ENCODE data around the gene NCKAP5L.
"Not testable (repeated sequence)": the region's sequence is repeated elsewhere in the genome, so short reads cannot be mapped to it uniquely, and the experiment has no call there.

NCKAP5L gene

DNA sequence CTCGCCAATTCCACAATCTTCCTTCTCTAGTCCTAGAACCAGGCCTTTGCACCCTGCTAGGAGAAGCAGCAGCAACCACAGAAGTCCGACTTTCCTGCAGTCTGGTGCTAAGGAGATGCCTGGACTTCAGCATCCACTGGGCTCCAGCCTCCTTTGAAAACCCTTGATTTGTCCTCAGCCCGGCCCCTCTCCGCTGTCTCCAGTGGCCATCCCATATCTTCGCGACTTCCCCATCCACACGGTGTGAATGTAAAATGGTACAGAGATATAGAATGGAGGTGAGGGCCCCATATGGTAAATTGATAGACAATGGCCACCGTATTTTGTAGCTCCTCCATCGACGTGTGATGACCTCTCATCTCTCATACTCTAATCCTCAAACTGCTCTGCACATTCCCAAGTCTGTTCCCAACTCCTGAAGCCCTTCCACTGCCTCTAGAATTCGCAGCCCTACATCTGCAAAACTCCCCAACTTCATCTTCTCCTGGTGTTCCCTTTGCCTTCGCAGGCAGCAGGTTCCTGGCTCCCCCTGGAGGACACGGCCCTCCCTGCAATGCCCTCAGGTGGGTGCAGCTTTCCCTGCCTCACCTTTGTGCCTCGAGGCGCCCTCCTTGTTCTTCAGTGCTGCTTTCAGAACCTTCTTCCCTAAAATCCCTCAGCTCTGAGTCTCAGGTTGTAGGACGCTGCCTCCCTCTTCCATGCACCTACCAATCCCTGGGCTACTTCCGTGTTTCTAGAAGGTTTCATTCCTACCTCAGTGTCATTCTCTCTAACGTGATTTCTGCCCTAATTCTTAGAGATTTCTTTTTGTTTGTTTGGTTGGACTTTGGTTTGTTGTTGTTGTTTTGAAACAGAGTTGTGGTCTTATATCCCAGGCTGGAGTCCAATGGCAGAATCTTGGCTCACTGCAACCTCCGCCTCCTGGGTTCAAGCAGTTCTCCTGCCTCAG lies 50.1 kb downstream of the NCKAP5L start:
- DNase-seq (ENCODE audit: low read depth), result peak; percentile 64

DNA sequence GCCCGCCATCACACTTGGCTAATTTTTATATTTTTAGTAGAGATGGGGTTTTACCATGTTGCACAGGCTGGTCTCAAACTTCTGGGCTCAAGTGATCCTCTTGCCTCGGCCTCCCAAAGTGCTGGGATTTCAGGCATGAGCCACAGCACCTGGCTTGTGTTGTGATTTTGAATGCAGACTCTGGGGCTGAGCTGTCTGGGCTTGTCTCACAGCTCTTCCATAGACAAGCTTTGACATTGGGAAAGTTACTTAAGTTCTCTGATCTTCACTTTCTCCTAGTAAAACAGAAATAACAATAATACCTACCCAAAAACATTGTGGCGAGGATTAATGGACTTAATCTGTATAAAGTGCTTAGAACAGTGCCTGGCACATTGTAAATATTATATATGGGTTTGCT lies 50.9 kb downstream of the NCKAP5L start:
- DNase-seq (ENCODE audit: low read depth), result no peak

DNA sequence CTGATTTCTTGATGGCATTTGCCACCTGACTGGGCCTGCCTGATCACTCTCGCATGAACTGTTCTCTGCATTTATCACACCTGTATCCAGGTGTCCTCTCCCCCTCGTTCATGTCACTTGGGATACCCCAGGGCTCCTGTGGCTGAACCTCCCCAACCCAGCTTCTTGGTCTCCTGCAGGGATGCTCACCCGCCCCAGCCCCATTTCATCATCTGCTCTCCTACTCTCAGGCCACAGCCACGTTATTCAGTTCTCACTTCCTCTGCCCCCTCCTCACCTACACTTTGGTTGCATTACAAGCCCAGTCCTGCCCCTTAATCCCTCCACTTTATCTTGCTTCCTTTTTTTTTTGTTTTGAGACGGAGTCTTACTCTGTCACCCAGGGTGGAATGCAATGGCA lies 51.4 kb downstream of the NCKAP5L start:
- DNase-seq (ENCODE audit: low read depth), result no peak

DNA sequence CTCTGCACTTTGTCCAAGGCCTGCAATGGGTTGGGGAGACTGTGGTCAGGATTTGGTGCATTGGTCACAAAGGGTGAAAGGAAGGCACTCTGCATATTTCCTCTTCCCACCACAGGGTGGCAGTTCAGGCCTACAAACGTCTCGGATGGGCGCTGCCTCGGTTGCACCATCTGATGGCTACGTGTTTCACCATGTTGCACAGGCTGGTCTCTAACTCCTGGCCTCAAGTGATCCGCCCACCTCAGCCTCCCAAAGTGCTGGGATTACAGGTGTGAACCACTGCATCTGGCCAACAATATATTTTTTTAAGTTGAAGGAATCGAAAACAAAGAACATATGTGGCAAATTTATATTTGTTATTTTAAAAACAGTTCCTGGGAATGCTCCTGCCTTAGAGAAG lies 51.8 kb downstream of the NCKAP5L start:
- DNase-seq (ENCODE audit: low read depth), result peak; percentile 29

DNA sequence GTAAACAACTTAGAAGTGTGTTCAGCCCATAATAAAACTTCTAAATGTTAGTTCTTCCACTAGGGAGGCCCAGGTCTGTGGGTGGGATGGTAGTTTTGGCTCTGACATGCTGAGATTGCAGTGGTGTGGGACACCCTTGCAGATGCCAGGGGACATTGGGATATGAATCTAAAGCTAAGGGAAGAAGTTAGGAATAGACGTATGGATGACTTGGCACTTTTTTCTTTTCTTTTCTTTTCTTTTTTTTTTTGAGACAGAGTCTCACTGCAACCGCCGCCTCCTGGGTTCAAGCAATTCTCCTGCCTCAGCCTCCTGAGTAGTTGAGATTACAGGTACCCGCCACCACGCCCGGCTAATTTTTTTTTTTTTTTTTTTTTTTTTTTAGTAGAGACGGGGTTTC lies 55.1 kb downstream of the NCKAP5L start:
- not testable (repeated sequence) for DNase-seq (ENCODE audit: low read depth)

DNA sequence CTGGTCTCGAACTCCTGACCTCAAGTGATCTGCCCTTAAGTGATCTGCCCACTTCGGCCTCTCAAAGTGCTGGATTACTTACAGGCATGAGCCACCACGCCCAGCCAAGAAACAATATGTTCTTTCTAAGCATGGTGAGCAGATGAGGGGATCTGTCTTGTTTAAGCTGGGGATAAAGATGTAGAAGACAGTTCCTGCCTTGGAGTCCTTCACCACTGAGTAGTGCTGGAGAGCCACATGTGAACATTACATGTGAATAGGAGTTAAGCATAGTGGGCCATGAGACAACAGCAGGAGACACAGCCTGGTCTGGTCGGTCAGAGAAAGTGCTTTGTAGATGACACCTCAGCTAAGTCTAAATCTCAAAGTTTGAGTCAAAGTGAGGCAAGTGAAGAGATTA lies 60.9 kb downstream of the NCKAP5L start:
- DNase-seq (ENCODE audit: low read depth), result no peak

DNA sequence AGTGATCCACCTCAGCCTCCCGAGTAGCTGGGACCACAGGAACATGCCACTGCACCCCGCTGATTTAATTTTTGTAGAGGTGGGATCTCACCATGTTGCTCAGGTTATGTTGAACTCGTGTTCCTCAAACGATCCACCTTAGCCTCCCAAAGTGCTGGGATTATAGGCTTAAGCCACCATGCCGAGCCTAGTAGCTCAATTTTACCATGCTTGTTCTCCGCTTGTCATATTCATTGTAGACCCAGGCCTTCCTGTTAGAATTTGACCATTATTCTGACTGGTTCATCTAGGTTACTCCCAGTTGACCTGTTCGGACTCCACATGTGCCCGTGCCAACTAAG lies 62.1 kb downstream of the NCKAP5L start:
- no peak for DNase-seq (ENCODE audit: low read depth)

DNA sequence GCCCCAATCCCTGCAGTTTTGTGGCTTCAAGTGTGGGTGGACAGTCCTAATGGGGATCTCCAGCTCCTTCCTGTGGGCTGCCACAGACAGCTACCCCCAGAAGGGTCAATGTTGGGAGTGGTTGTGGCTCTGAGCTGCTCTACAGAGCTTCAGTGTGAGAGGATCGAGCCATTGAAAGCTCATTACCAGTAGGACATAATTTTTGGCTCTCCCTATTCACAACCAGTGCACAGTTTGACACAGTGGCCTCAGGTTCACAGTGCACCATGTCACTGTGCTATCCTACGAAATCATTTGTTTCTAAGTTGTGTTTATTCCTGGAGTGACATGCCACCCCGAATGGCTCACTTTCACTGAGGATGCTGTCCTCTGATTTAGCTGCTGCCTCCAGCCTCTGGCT lies 64.1 kb downstream of the NCKAP5L start:
- no peak for DNase-seq (ENCODE audit: low read depth)

DNA sequence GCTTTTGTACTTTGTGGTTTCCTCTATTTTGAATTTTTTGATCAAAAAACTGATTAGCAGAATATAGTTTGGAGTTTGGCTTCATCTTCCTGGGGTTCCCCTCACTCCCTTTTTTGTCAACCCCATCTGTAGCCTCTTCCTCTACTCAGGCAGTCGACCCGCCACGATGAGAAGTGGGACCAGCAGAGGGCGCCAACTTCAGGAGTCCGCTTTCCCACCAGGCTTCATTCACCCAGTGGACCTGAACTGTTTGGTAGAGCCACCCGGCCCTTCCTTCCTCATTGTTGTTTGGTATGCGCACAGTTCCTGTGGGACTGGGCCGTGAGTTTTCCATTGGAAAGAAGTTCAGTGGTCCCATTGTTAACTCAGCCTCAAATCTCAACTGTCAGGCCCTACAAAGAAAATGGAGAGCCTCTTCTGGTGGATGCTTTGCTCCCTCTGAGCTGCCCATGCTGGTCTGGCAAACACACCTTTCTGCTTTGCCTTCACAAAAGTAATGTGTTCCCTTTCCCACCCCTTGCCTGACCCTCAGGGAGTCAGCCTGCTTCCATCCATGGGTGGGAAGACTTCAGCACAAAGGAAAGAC lies 65.1 kb downstream of the NCKAP5L start:
- peak; percentile 60 for DNase-seq (ENCODE audit: low read depth)

DNA sequence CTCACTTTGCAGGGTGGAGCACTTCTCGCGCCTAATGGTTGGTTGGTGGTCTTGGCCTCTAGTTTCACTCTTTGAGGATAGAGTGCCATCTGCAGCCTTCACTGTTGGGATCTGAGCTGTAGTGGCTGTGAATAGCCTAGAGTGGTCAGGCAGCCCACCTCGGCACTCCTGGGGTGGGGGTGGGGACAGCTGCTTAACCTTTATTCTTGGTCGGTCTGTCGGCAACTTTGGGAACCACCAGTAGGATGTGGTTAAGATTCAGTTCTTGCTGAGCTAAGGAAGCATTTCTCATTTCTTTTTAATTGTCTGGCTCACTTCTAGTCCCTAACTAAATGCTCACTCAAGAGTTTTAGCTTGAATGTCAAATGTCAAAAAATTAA lies 65.8 kb downstream of the NCKAP5L start:
- no peak for DNase-seq (ENCODE audit: low read depth)

DNA sequence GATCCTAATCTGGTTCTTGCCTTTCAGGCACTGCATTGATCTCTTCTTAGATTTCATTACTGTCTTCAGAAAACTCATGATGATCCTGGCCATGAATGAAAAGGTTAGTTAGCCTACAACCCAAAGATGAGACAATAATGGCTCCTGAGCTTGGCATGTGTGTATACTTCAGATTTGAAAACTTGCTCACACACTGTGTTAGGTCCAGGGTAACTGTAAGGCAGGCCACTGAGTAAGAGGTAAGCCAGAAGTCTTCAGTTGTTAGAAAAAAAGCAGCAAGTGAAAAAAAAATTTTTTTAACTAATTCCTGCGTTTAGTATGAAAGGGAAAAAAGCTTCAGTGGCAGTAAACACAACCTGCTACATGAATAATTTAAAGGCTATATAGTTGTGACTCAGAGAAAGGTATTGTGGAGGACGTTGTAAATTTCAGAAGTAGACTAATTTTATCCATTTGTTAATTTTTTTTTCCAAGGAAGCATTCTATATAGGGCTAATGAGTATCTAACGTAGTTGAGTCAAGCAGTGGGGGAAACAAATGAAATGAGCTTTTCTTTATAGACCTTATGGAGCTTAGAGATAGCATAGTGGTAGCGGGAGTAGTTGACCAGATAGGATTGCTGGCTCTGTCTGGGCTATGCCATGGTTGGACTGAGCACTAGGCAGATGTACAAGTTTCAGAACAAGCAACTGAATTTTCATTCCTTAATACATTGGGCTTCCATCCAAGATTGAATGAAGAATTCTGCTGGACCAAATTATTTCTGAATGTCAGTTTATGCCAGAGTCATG lies 66.3 kb downstream of the NCKAP5L start:
- no peak for DNase-seq (ENCODE audit: low read depth)

DNA sequence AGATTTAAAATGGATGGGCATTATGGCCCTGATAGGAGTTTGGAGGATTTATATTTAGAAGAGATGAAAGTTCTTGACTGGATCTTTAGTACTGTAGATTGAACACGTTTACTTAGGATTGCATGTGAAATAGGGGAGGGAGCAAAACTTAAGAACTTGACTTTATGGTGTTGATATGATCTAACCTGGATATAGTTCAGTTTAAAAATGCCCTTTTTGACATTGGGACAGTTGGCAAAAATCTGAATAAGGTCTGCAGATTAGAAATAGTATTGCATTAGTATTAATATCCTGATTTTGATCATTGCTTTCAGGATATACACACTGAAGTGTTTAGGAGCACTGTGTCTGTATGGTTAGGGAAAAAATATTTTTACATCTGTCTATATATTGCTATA lies 77.2 kb downstream of the NCKAP5L start:
- no peak for DNase-seq (ENCODE audit: low read depth)

DNA sequence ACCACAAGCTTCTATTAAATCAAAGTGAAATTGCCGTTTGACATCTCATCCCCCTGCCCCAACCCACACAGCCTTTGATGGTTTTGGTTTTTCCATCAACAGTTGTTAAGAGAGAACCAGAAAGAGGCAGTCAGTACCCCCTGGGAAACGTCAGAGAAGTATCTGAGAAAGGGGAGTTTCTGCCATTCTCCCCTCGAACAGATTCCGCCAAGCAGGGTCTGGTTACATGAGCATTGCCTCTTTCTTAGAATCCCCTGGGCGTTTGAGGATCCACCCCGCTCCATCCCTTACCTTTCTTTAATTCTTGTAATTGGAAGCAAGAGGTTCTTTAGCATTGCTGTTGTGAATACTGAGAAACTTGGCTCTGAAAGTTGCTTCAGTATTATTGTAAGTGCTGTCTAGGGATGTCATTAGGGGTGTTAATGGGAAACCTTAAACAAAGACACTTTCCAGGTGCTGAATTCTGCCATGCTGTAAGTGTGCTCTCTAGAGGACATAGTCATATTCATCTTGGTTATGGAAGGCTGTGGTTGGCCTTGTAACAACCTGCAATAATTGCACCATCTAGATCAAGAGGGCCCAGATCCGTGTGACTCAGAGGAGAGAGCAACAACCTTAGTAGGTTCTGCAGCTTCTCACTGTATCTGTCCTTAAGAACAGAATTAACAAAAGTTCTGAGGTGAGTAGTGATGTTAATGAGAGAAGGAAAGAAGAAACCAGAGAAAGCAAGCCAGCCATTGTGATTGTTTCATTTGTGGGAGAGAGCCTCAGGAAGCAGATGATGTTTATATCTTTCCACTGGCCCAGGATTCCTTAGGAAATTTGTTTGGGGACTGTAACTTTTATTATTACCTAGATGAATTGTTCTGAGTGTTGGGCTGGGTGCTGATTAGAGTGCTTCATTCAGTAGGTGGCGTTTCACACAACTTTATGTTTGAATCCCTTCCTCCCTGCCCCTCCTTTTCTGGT lies 77.9 kb downstream of the NCKAP5L start:
- DNase-seq (ENCODE audit: low read depth), result no peak

DNA sequence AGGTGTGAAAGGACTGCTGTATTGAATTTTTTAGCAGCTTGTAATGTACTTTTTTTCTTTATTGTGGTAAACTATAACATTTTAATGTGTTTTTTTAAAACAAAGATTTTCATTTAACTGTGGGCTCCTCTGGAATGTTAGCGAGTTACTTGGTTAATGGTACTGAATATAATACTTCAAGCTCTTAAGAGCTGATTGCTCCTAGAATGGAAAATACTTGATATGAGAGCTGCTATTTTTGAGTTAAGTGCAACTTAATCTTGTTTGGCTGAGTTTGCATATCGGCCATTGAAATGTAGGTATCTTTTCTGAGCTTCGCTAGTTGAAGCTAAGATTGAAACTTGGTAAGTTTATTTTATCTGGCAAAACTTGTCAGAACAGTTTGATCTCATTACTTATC lies 79.4 kb downstream of the NCKAP5L start:
- no peak for DNase-seq (ENCODE audit: low read depth)

DNA sequence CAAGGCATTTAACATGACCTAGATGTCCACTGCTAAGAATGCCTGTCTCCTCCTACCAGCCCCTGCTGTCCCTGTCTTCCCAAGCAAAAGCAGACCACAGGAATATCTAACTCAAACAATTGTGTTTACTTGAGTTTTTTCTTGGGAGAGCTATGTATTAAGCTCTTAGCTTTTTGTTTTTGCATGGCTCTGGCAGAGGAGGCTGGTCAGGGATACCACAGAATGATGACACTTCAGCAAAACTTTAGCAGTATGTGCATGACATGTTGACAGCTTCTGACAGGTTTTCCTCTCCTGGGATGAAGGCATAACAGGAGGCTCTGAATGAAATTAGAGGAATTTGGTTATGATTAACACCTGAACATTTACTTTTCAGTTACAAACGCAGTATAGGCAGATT lies 79.9 kb downstream of the NCKAP5L start:
- no peak for DNase-seq (ENCODE audit: low read depth)

DNA sequence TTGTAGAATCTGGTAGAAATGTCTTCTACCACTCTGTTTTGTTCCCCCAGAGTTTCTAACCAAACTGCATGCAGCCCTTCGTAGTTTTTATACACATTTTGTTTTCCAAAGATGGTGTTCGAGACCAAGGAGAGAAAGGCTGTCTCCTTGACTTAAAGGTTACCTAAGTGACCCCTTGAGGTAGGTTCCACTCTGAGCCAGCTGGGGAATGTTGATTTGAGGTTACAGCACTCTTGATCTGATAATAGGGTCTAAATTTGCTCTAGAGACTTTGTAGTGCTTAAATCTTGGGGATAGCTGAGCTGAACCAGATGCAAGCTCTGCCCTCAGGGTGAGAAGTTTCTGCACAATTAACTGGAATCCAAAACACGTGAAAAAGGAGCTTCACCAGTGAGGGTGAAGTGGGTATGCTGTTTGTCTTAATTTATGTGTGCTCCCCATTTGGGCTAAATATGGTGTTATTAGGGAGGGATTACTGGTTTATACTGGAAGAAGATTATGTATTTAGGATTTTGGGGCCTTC lies 83.8 kb downstream of the NCKAP5L start:
- no peak for DNase-seq (ENCODE audit: low read depth)

DNA sequence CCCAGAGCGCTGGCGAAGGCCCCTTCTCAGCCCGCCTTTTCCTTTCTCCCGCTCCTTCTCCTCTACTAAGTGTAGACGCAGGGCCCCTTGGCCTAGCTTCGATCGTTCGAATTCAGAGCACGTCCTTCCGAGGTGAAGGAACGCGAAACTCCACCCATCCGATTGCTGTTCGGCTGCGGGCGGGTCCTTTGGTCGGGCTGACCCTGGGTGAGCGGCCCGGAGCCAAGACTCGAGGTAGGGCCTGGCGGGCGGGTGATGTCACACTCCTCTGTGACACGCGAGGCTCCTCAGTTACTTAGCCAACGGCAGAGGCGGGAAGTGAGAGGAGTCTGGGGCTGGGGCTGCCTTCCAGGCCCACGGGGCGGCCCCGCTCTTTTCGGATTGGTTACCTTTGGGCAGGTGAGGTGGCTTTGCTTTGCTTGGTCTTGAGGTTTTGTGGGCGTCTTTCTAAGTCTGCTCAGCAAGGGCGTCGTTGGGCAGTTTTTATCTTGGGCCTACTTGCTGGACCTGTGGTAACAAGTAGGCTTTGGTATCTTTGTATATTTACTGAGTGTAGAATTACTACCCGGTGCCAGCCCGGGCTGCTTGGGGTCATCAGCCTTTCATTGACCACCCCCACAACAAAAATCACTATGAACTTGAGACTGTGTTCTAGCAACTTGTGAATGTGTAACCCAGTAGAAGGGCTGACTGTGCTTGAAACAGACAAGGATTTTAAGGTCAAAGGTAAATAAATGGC lies 86.2 kb downstream of the NCKAP5L start:
- DNase-seq (ENCODE audit: low read depth), result peak; percentile 80
